Neural cell (in vitro differentiated cells): Measurements from ENCODE around the gene STK24. TPM values are rescaled to one million over a fixed set of nuclear protein-coding genes. Genes with fewer than 3 reads are reported as not detected.

ENCODE experiments used
- H2AFZ ChIP-seq: fragments of 200-600, 300-800 bp; sonication (generic), shearing (Covaris generic); 2 replicates; pipeline ENCODE4 v1.6.0; 2014; ENCODE audit warnings: low read depth, mild to moderate bottlenecking, antibody characterized with exemption, low read length, moderate library complexity
- H3F3A ChIP-seq: fragments of 200-600 bp; shearing (Covaris generic); 2 replicates; pipeline ENCODE4 v1.6.1; 2016; ENCODE audit warnings: mild to moderate bottlenecking, moderate library complexity, mixed read lengths, antibody characterized with exemption, low read length; ENCODE audit not compliant: insufficient read depth, poor library complexity, severe bottlenecking
- H3K27ac ChIP-seq: fragments of 200-600, 300-800 bp; sonication (generic), shearing (Covaris generic); 2 replicates; pipeline ENCODE4 v1.5.1; 2014; ENCODE audit warnings: mild to moderate bottlenecking, low read length, moderate library complexity
- H3K27me3 ChIP-seq: fragments of 300-800, 200-600 bp; sonication (generic), shearing (Covaris generic); 2 replicates; pipeline ENCODE4 v1.6.0; 2014; ENCODE audit warnings: mild to moderate bottlenecking, low read depth, low read length, moderate library complexity; ENCODE audit not compliant: insufficient read depth
- H3K36me3 ChIP-seq: fragments of 300-800, 200-600 bp; sonication (generic), shearing (Covaris generic); 2 replicates; pipeline ENCODE4 v1.5.1; 2014; ENCODE audit warnings: mild to moderate bottlenecking, antibody characterized with exemption, low read length, moderate library complexity; ENCODE audit not compliant: insufficient read depth
- H3K4me2 ChIP-seq: fragments of 300-800, 200-600 bp; sonication (generic), shearing (Covaris generic); 2 replicates; pipeline ENCODE4 v1.6.0; 2014; ENCODE audit warnings: mild to moderate bottlenecking, low read length
- H3K4me3 ChIP-seq: fragments of 300-800, 200-600 bp; sonication (generic), shearing (Covaris generic); 2 replicates; pipeline ENCODE4 v1.5.1; 2014; ENCODE audit warnings: mild to moderate bottlenecking, low read length, moderate library complexity
- H3K79me2 ChIP-seq: fragments of 200-600 bp; shearing (Covaris generic); replicated peaks from 2 replicates; pipeline ENCODE4 v1.6.0; 2014; ENCODE audit warnings: mild to moderate bottlenecking, low read length, moderate library complexity; ENCODE audit not compliant: insufficient read depth
- H3K9ac ChIP-seq: fragments of 300-800, 200-600 bp; sonication (generic), shearing (Covaris generic); 2 replicates; pipeline ENCODE4 v1.6.1; 2016; ENCODE audit warnings: mild to moderate bottlenecking, low read length, mixed read lengths
- H3K9me2 ChIP-seq: fragments of 200-600 bp; shearing (Covaris generic); 2 replicates; pipeline ENCODE4 v1.6.1; 2016; ENCODE audit warnings: mild to moderate bottlenecking, low read length, mixed read lengths; ENCODE audit not compliant: insufficient read depth
- H3K9me3 ChIP-seq: fragments of 200-600, 300-800 bp; sonication (generic), shearing (Covaris generic); 2 replicates; pipeline ENCODE4 v1.6.1; 2016; ENCODE audit warnings: mild to moderate bottlenecking, mixed run types, low read length, moderate library complexity, mixed read lengths
- H4K20me1 ChIP-seq: fragments of 200-600 bp; shearing (Covaris generic); 2 replicates; pipeline ENCODE4 v1.6.1; 2016; ENCODE audit warnings: mild to moderate bottlenecking, mixed run types; ENCODE audit not compliant: insufficient read depth
- EP300 ChIP-seq: fragments of 450-650 bp; conservative IDR thresholded peaks from 2 replicates; pipeline ENCODE4 v1.6.1; 2014; ENCODE audit warnings: antibody characterized with exemption, mild to moderate bottlenecking, moderate library complexity; ENCODE audit not compliant: poor library complexity, severe bottlenecking
- EZH2 ChIP-seq: fragments of 200-600, 300-800 bp; shearing (Covaris generic), sonication (generic); IDR thresholded peaks from 2 replicates; pipeline ENCODE4 v1.6.1; 2014; ENCODE audit warnings: antibody characterized with exemption, low read length, borderline replicate concordance, mild to moderate bottlenecking; ENCODE audit not compliant: insufficient read depth, poor library complexity, severe bottlenecking
- MXI1 ChIP-seq: fragments of 450-650 bp; conservative IDR thresholded peaks from 2 replicates; pipeline ENCODE4 v1.6.1; 2014; ENCODE audit warnings: antibody characterized with exemption, mild to moderate bottlenecking; ENCODE audit not compliant: poor library complexity, severe bottlenecking
- POLR2AphosphoS5 ChIP-seq: IDR thresholded peaks from 2 replicates; pipeline ENCODE4 v1.6.1; 2012
- RAD21 ChIP-seq: fragments of 450-650 bp; conservative IDR thresholded peaks from 2 replicates; pipeline ENCODE4 v1.6.1; 2014; ENCODE audit warnings: antibody characterized with exemption, mild to moderate bottlenecking, moderate library complexity
- SMC3 ChIP-seq: fragments of 450-650 bp; conservative IDR thresholded peaks from 2 replicates; pipeline ENCODE4 v1.6.1; 2014; ENCODE audit warnings: antibody characterized with exemption, mild to moderate bottlenecking, moderate library complexity; ENCODE audit not compliant: poor library complexity
- TAF1 ChIP-seq: IDR thresholded peaks from 2 replicates; pipeline ENCODE4 v1.6.1; 2012; ENCODE audit warnings: low read depth
- polyA plus RNA-seq: library from polyadenylated mRNA; depleted of rRNA; stranded (reverse); fragments of >200 nt; gene quantifications from 2 replicates; pipeline ENCODE4 v1.2.3, GENCODE V29; 2014
- TF ChIP-seq, protein P1 (sequence below): IDR thresholded peaks from 2 replicates; pipeline ENCODE4 v1.6.1; 2012; ENCODE audit warnings: borderline replicate concordance
- TF ChIP-seq, protein P2 (sequence below): fragments of 450-650 bp; IDR thresholded peaks from 2 replicates; pipeline ENCODE4 v1.5.1; 2014; ENCODE audit warnings: antibody characterized with exemption, mild to moderate bottlenecking, moderate library complexity; ENCODE audit not compliant: poor library complexity, severe bottlenecking

STK24 gene
- polyA plus RNA-seq, 1 donor from 2014 or later = 66.0 TPM

DNA sequence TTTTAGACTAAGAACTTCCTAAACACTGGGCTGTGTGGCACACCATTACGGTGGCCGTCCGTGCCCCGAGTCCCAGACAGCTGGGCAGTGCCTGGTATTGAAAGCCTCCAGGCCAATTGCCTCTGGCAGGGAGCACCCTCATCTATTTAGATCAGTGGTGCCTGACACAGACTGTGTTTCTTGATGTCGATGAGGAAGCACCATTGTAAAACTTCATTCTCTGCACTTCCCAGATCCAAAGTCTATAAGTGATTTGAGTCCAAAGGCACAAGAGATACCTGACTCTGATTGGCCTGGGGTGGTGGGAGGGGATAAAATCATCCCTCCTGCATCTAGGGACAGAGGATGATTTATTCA, 8.5 kb upstream of the STK24 start:
- Histone ChIP-seq H3K27me3 (no peaks in the 10 kb centered on the region), H3K4me2 (no peak overlapping the region), H3K4me3 (no peak overlapping the region)

DNA sequence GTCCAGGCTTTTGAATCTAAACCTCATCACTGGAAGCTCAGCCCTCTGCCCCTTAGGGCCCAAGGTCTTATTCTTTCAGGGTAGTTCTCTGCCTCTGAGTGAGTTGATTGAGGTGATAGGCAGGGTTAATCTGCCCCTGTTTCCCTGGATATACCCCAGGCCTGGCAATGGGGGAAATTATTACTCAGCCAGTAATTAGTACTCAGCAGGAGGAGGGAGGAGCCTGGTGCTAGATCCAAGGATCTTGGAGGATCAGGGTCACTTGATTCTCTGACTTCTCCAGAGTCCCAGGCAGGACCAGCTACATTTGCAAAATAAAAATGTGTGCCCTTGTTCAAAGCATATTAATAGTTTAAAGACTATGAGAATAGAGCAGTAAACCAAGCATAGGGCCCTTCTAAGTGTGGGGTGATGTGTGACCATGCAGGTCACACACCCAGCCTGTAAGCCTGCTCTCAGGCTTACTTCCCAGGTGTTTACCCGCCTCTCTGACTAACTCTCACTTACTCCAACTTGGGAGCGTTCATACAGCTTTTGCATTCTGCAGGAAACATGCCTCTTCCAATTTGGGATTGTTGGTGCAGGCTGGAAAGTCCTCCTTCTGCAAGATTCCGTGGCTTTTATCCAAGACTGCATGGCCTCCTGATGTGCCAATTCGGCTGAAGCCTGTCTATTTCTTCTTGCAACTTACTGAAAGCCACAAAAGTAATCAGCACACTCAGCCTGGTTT, 7.9 kb upstream of the STK24 start:
- Histone ChIP-seq H3K27me3 (no peaks in the 10 kb centered on the region), H3K27ac (no peak overlapping the region), H3K9me3 (no peaks in the 10 kb centered on the region), H3K9ac (no peak overlapping the region), H2AFZ (no peak overlapping the region), H3K9me2 (no peaks in the 10 kb centered on the region), H3K4me2 (no peak overlapping the region), H3F3A (no peaks in the 10 kb centered on the region), H3K36me3 (no peaks in the 10 kb centered on the region), H3K79me2 (no peaks in the 10 kb centered on the region), H3K4me3 (no peak overlapping the region), H4K20me1 (no peaks in the 10 kb centered on the region)
- no peak for TF ChIP-seq TAF1

More for the DNA sequence above, 8.5 kb upstream of the STK24 start:
- Histone ChIP-seq H3K36me3 (no peaks in the 10 kb centered on the region), H3K9me2 (no peaks in the 10 kb centered on the region), H3K9me3 (no peaks in the 10 kb centered on the region), H2AFZ (no peak overlapping the region), H3F3A (no peaks in the 10 kb centered on the region), H4K20me1 (no peaks in the 10 kb centered on the region), H3K27ac (no peak overlapping the region), H3K79me2 (no peaks in the 10 kb centered on the region), H3K9ac (no peak overlapping the region)
- no peak for TF ChIP-seq POLR2AphosphoS5

DNA sequence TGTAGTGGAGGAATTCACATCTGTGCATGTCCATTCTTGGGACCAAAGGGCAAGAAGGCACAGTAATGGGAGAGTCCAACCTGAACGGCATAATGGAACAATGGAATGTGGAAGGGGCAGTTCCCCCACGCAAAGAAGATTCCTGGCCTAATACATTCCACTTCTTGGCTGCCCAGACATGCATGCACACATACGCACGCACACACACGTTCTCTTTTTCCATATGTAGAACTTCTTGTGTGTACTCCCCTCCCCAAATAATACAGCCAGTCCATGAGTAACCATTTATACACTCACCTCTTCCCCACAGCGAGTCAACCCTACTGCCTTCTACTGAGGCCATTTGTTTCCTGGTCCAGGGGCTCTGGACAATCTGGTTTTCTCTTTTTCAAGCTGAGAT, 6.0 kb upstream of the STK24 start:
- no peaks in the 10 kb centered on the region for H4K20me1 ChIP-seq
- H3K9ac ChIP-seq = no peak overlapping the region
- H3K79me2 ChIP-seq = no peaks in the 10 kb centered on the region
- no peak overlapping the region for H3K27ac ChIP-seq
- no peaks in the 10 kb centered on the region for H3K27me3 ChIP-seq
- no peaks in the 10 kb centered on the region for H3K36me3 ChIP-seq
- no peaks in the 10 kb centered on the region for H3K9me3 ChIP-seq
- no peak overlapping the region for H3K4me2 ChIP-seq
- no peak for TF ChIP-seq RAD21
- no peak for TF ChIP-seq TAF1
- TF ChIP-seq EP300 = no peak
- TF ChIP-seq, protein P1, sequence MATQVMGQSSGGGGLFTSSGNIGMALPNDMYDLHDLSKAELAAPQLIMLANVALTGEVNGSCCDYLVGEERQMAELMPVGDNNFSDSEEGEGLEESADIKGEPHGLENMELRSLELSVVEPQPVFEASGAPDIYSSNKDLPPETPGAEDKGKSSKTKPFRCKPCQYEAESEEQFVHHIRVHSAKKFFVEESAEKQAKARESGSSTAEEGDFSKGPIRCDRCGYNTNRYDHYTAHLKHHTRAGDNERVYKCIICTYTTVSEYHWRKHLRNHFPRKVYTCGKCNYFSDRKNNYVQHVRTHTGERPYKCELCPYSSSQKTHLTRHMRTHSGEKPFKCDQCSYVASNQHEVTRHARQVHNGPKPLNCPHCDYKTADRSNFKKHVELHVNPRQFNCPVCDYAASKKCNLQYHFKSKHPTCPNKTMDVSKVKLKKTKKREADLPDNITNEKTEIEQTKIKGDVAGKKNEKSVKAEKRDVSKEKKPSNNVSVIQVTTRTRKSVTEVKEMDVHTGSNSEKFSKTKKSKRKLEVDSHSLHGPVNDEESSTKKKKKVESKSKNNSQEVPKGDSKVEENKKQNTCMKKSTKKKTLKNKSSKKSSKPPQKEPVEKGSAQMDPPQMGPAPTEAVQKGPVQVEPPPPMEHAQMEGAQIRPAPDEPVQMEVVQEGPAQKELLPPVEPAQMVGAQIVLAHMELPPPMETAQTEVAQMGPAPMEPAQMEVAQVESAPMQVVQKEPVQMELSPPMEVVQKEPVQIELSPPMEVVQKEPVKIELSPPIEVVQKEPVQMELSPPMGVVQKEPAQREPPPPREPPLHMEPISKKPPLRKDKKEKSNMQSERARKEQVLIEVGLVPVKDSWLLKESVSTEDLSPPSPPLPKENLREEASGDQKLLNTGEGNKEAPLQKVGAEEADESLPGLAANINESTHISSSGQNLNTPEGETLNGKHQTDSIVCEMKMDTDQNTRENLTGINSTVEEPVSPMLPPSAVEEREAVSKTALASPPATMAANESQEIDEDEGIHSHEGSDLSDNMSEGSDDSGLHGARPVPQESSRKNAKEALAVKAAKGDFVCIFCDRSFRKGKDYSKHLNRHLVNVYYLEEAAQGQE = no peak
- TF ChIP-seq, protein P2, sequence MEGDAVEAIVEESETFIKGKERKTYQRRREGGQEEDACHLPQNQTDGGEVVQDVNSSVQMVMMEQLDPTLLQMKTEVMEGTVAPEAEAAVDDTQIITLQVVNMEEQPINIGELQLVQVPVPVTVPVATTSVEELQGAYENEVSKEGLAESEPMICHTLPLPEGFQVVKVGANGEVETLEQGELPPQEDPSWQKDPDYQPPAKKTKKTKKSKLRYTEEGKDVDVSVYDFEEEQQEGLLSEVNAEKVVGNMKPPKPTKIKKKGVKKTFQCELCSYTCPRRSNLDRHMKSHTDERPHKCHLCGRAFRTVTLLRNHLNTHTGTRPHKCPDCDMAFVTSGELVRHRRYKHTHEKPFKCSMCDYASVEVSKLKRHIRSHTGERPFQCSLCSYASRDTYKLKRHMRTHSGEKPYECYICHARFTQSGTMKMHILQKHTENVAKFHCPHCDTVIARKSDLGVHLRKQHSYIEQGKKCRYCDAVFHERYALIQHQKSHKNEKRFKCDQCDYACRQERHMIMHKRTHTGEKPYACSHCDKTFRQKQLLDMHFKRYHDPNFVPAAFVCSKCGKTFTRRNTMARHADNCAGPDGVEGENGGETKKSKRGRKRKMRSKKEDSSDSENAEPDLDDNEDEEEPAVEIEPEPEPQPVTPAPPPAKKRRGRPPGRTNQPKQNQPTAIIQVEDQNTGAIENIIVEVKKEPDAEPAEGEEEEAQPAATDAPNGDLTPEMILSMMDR = no peak
- TF ChIP-seq MXI1 = no peak
- no peak for TF ChIP-seq EZH2
- no peak for TF ChIP-seq SMC3
- TF ChIP-seq POLR2AphosphoS5 = no peak
- no peak overlapping the region for H3K4me3 ChIP-seq
- no peak overlapping the region for H2AFZ ChIP-seq
- H3F3A ChIP-seq = no peaks in the 10 kb centered on the region
- no peaks in the 10 kb centered on the region for H3K9me2 ChIP-seq
